ENCODE data around the gene LHX3. TPM values are rescaled to one million over a fixed set of nuclear protein-coding genes. Genes with fewer than 3 reads are reported as not detected.

Gene LHX3
- total and polyA plus RNA-seq, 2 of the 4 experiments (the other 2 are of a cell fraction): not detected

DNA sequence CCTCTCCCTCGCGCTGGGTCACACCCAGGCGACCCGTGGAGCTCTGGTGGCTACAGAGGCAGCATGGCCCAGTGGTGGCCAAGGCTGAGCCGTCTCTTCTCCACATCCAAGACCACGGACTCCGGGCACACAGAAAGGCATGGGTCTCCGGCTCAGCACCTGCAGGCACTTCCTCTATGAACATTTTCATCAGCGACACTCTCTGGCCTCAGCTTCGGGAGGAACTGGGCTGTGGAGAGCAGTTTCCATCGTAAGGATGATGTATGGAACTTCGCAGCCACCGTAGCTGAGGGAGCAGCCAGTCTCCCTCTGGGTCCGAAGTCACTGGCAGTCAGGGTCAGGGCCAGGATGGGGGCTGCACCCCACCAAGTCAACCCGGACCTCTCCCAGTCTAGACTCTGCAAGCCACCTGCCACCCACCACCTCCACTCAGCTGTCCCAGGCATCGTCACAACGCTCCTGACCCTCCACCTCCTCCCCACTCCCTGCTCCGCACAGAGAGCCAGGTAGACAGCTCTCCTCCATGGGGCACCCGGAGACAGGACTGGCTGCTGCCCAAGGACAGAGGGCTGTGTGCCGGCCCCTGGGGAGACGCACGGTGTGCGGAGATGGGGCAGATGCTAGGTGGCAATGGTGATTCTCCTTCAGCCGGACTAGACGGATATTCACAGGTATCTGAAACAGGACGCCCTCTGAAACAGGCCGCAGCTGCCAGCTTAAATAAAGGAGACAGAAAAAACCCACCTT is 31.0 kb upstream of the LHX3 start:
- in situ Hi-C loops (cut with MboI; ENCODE audit: low sequenced_read_pairs) (no loop called here), intact Hi-C loops (cut with micrococcal nuclease) (no loop called here), dilution Hi-C loops (cut with HindIII; ENCODE audit: low sequenced_read_pairs, unreplicated experiment) (no loop called here)
- Histone ChIP-seq H3K9ac (ENCODE audit: low read depth, low read length) (no peak overlapping the region), H3K27ac (ENCODE audit: insufficient read depth, low read length) (no peak overlapping the region), H4K5ac (ENCODE audit: low read depth, low read length) (no peak overlapping the region), H3K4me1 (ENCODE audit: control insufficient read depth, insufficient read depth, low read length) (no peaks in the 10 kb centered on the region), H2BK15ac (ENCODE audit: low read depth, low read length) (no peak overlapping the region), H2BK20ac (ENCODE audit: low read depth, low read length) (no peak overlapping the region), H3K4me3 (ENCODE audit: insufficient read depth, low read depth, low read length) (no peak overlapping the region), H3K4ac (ENCODE audit: low read depth, low read length) (no peak overlapping the region), H2AK9ac (replicated peaks; ENCODE audit: low read depth, low read length, poor library complexity) (no peak overlapping the region), H3K79me1 (ENCODE audit: low read depth in 1 of 2, low read length in 2 of 2) (peaks cover 6 to 37% of the 10 kb centered on the region in 2 experiments; a peak in 3 of 4 replicates), H2BK5ac (ENCODE audit: low read depth, low read length, poor library complexity, severe bottlenecking) (no peak overlapping the region), H4K91ac (ENCODE audit: insufficient read depth, low read depth, low read length) (no peak overlapping the region), H3K56ac (ENCODE audit: extremely low read depth, insufficient read depth, low read length) (no peak overlapping the region), H3K23ac (ENCODE audit: low read depth, low read length) (no peak overlapping the region), H3K36me3 (ENCODE audit: control insufficient read depth, insufficient read depth, low read length) (peaks cover 9% of the 10 kb centered on the region), H4K20me1 (ENCODE audit: insufficient read depth, low read length) (peaks cover 33% of the 10 kb centered on the region), H3K9me3 (ENCODE audit: control insufficient read depth, insufficient read depth, low read length) (no peaks in the 10 kb centered on the region), H3K9me1 (ENCODE audit: insufficient read depth, low read length) (peaks cover 5% of the 10 kb centered on the region; the same call in 1 of the 2 replicates), H3K27me3 (ENCODE audit: control insufficient read depth, insufficient read depth, low read length) (no peaks in the 10 kb centered on the region), H2BK120ac (ENCODE audit: low read depth, low read length) (no peak overlapping the region), H3K18ac (ENCODE audit: low read depth, low read length) (no peak overlapping the region), H2AFZ (replicated peaks; ENCODE audit: low read length, poor library complexity) (peak overlapping the region; percentile 23), H2AK5ac (ENCODE audit: low read depth, low read length) (no peak overlapping the region), H3K4me2 (ENCODE audit: low read depth, low read length) (no peak overlapping the region), H3K14ac (replicated peaks; ENCODE audit: low read depth, low read length) (no peak overlapping the region), H4K8ac (ENCODE audit: low read depth in 2 of 2, low read length in 2 of 2) (no peak overlapping the region)
- ChIA-PET POLR2A (ENCODE audit: unreplicated experiment) (no interaction called here), CTCF (no interaction called here)
- 93% methylated on average over 11 of the region's 27 CpGs; no CpG with 5 or more reads in 1 of the 2 experiments for WGBS, 2 experiments (ENCODE audit: extremely low coverage in 2 of 2, insufficient read length in 1 of 2)
- ATAC-seq (ENCODE audit: low read depth) (no peak), DNase-seq (no peak)
- TF ChIP-seq NFE2L2 (IDR thresholded peaks at IDR 0.05; ENCODE audit: low read depth, low read length) (no peak), CTCF (conservative IDR thresholded peaks at IDR 0.05; ENCODE audit: low read depth, low read length) (no peak), USF2 (IDR thresholded peaks at IDR 0.05; ENCODE audit: low read depth, low read length) (no peak), MAFK (IDR thresholded peaks at IDR 0.05; ENCODE audit: low read depth, low read length) (no peak), BHLHE40 (IDR thresholded peaks at IDR 0.05; ENCODE audit: low read depth, low read length) (no peak), CHD1 (IDR thresholded peaks at IDR 0.05; ENCODE audit: low read depth, low read length) (no peak), FOS (IDR thresholded peaks at IDR 0.05; ENCODE audit: low read depth, low read length) (no peak), MAZ (IDR thresholded peaks at IDR 0.05; ENCODE audit: borderline replicate concordance, low read depth, low read length) (no peak), RAD21 (IDR thresholded peaks at IDR 0.05; ENCODE audit: low read length) (no peak), CEBPB (IDR thresholded peaks at IDR 0.05; ENCODE audit: low read depth, low read length) (no peak), SMC3 (IDR thresholded peaks at IDR 0.05; ENCODE audit: low read depth, low read length) (no peak), POLR2A (IDR thresholded peaks at IDR 0.05; ENCODE audit: low read depth, low read length) (no peak), RFX5 (IDR thresholded peaks at IDR 0.05; ENCODE audit: low read depth, low read length) (no peak), RCOR1 (IDR thresholded peaks at IDR 0.05; ENCODE audit: insufficient replicate concordance, low read length) (no peak), MXI1 (IDR thresholded peaks at IDR 0.05; ENCODE audit: borderline replicate concordance, low read depth, low read length) (no peak)
- TF ChIP-seq, protein P1, sequence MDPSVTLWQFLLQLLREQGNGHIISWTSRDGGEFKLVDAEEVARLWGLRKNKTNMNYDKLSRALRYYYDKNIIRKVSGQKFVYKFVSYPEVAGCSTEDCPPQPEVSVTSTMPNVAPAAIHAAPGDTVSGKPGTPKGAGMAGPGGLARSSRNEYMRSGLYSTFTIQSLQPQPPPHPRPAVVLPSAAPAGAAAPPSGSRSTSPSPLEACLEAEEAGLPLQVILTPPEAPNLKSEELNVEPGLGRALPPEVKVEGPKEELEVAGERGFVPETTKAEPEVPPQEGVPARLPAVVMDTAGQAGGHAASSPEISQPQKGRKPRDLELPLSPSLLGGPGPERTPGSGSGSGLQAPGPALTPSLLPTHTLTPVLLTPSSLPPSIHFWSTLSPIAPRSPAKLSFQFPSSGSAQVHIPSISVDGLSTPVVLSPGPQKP (IDR thresholded peaks at IDR 0.05; ENCODE audit: borderline replicate concordance, low read depth, low read length): no peak
- BruUV-seq (replicated peaks): no TSS peak

Measured in IMR-90 (cell line).